ENCODE data around the gene TINAG.

TINAG gene

DNA sequence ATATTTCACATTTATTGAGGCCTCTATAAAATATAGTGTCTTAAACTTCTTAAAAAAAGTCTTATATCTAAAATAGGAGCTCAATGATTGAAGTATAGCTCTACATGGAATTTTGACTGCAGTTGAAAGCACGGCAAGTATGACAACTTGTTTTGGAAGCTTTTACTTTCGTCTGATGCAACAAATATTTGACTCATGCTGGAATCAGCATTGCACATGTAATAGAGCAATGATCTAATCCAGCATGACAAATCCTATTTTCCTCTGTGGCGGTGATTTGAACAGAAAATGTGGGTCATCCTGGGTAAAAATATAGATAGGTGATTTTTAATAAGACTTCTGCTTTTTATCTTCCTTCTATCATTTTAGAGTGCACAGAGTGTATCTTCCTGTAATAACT is 111.6 kb downstream of the TINAG start:
- DNase-seq (ENCODE audit: extremely low read depth in 1 of 2, low read depth in 1 of 2) = no peak

DNA sequence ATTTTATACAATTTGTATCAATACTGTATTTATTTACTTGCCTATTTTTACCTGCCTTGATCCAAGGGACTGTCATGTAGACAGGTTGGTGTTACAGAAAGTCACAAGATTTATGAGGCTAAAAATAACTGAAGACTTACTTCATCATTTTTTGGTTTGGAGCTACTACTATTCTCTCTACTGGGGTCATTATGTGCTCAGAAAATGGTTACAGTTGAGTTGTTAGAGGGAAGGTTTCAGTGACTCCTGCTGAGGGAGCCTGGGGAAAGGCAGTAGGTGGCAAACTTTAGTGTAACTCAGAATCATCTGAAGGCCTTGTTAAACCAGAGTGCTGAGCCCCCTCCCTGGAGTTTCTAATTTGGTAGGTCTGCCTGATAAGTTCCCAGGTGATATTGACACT is 118.8 kb downstream of the TINAG start:
- no peak for DNase-seq (ENCODE audit: extremely low read depth in 1 of 2, low read depth in 1 of 2)

DNA sequence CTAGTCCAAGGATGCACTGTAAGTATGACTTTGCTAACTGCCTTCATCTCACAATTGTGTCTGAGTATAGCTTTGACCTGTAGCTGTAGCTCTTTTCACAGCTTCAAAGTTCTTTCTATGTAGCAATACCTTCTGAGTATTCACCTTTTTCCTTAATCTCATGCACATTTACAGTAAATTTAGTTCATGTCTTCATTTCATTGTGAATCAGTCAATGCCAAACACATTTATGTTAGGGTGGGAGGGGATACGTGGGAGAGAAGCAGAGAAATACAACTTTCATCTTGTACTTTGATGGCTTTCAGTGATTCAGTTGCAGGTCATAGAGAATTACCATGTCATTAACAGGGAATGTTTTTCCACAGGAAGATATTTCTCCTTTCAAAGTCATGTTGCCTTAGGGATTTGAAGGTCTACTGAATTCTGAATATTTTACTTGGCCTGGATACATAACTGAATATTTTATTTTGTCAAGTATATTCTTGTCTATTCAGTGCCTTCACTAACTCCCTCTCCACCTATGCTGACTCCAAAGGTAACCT is 119.2 kb downstream of the TINAG start:
- no peak for DNase-seq (ENCODE audit: extremely low read depth in 1 of 2, low read depth in 1 of 2)

GRCh38 chr6:54428431-54428830 is 120.2 kb downstream of the TINAG start:
- no peak for DNase-seq (ENCODE audit: extremely low read depth in 1 of 2, low read depth in 1 of 2)

- no peak for DNase-seq (ENCODE audit: extremely low read depth in 1 of 2, low read depth in 1 of 2)
Measured at GRCh38 chr6:54431466-54431865, 123.2 kb downstream of the TINAG start.

All from stimulated activated CD8-positive, alpha-beta memory T cell treated with anti-CD3 and anti-CD28 coated beads, Interleukin-7, amount 100 ng/mL, for 48 hours (primary cell).